Activated B cell treated with CpG ODN at 0.5 μM for 24 hours (primary cell): ENCODE data around the gene MIX23. TPM values are rescaled to one million over a fixed set of nuclear protein-coding genes. Genes with fewer than 3 reads are reported as not detected.

Experiments used
- ATAC-seq: fragments of 200-7000 bp; cut with Tn5 transposase; one replicate; pipeline ENCODE4 v1.10.0; 2021; ENCODE audit warnings: low read depth, mild to moderate bottlenecking, moderate library complexity
- CTCF ChIA-PET: fragments of 350-600 bp; sonication (Branson Sonifier 250); formaldehyde crosslinking; loops from one replicate; lab custom pipeline; 2021; ENCODE audit warnings: antibody characterized with exemption; lab: Charles Lee
- POLR2A ChIA-PET: fragments of 350-600 bp; sonication (Branson Sonifier 250); formaldehyde crosslinking; loops from one replicate; lab custom pipeline; 2021; ENCODE audit warnings: antibody characterized with exemption; lab: Charles Lee
- DNase-seq: peaks from one replicate; pipeline ENCODE4 v3.0.0; 2022
- H3K27ac Mint-ChIP-seq: one replicate; pipeline ENCODE4 v1.8.0; 2020; ENCODE audit warnings: mixed read lengths
- H3K27me3 Mint-ChIP-seq: one replicate; pipeline ENCODE4 v1.8.0; 2021; ENCODE audit warnings: mixed read lengths
- H3K36me3 Mint-ChIP-seq: one replicate; pipeline ENCODE4 v1.8.0; 2021; ENCODE audit warnings: low read depth, mixed read lengths
- H3K4me1 Mint-ChIP-seq: one replicate; pipeline ENCODE4 v1.8.0; 2021; ENCODE audit warnings: mixed read lengths
- H3K4me3 Mint-ChIP-seq: one replicate; pipeline ENCODE4 v1.8.0; 2020; ENCODE audit warnings: mild to moderate bottlenecking, mixed read lengths
- H3K9me3 Mint-ChIP-seq: one replicate; pipeline ENCODE4 v1.8.0; 2020; ENCODE audit warnings: mixed read lengths
- intact Hi-C: fragments of 100-400 bp; cut with micrococcal nuclease; formaldehyde crosslinking; loops from one replicate; pipeline ENCODE4 v1.15.1; 2024
- total RNA-seq: library from RNA; stranded (reverse); gene quantifications from 2 replicates; pipeline ENCODE4 v1.2.3, GENCODE V29; 2022
- TF ChIP-seq, protein P1 (sequence below): fragments of 200-600 bp; IDR thresholded peaks from one replicate; pipeline ENCODE4 v1.8.0; 2022; ENCODE audit warnings: antibody characterized with exemption, mild to moderate bottlenecking

Gene MIX23
- total RNA-seq, 1 donor from 2014 or later = 49.1 TPM

DNA sequence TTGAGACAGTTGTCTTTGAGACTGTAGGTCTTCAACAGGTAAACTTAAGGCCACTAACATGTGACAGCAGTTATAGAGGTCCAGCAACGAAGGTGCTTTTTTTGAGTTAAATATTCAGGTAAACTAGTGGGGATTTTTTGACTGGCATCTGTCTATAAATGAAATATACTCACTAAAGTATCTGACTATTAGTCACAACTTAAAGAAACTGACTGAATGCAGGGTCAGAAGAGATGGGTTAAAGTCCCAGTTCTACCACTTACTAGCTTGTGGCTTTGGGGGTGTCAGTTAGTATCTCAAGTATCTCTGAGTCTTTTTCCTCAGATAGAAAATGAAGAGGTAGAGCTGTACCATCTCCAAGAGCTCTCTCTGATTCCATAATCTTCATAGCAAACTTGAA is 18.0 kb downstream of the MIX23 start:
- no peak overlapping the region for H3K27ac Mint-ChIP-seq
- intact Hi-C loops = no loop called here
- no peak for DNase-seq
- ChIA-PET POLR2A (interaction anchor here (2.3 kb wide), 1 partner anchor 18 kb away, joined by 6 read pairs; the partner anchor contains the start of gene MIX23), CTCF (no interaction called here)
- ATAC-seq = no peak
- no peaks in the 10 kb centered on the region for H3K27me3 Mint-ChIP-seq
- no peaks in the 10 kb centered on the region for H3K9me3 Mint-ChIP-seq
- peaks cover 74% of the 10 kb centered on the region for H3K36me3 Mint-ChIP-seq
- TF ChIP-seq, protein P1, sequence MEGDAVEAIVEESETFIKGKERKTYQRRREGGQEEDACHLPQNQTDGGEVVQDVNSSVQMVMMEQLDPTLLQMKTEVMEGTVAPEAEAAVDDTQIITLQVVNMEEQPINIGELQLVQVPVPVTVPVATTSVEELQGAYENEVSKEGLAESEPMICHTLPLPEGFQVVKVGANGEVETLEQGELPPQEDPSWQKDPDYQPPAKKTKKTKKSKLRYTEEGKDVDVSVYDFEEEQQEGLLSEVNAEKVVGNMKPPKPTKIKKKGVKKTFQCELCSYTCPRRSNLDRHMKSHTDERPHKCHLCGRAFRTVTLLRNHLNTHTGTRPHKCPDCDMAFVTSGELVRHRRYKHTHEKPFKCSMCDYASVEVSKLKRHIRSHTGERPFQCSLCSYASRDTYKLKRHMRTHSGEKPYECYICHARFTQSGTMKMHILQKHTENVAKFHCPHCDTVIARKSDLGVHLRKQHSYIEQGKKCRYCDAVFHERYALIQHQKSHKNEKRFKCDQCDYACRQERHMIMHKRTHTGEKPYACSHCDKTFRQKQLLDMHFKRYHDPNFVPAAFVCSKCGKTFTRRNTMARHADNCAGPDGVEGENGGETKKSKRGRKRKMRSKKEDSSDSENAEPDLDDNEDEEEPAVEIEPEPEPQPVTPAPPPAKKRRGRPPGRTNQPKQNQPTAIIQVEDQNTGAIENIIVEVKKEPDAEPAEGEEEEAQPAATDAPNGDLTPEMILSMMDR = no peak
- no peak overlapping the region for H3K4me3 Mint-ChIP-seq
- no peaks in the 10 kb centered on the region for H3K4me1 Mint-ChIP-seq

DNA sequence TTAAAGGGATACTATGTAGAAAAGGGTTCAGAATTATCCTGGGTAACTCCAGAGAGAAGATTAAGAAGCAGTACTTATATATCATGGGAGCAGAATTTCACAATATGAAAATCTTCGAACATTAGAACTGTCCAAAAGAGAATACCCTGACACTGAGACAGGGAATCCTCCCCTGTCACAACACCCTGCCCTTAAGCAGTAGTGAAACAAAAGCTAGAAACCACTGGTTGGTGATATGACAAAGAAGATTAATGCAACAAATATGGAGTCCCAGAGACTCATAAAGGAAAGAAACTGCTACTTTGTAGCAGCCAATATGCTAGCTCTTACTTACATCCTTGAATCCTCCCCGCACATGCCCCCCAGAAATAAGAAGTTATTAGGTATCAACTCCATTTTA is 18.5 kb downstream of the MIX23 start:
- no peaks in the 10 kb centered on the region for H3K9me3 Mint-ChIP-seq
- intact Hi-C loops = no loop called here
- ATAC-seq (no peak), DNase-seq (no peak)
- ChIA-PET CTCF (no interaction called here), POLR2A (interaction anchor here (2.3 kb wide), 1 partner anchor 18 kb away, joined by 6 read pairs; the partner anchor contains the start of gene MIX23)
- H3K4me3 Mint-ChIP-seq = no peak overlapping the region
- no peaks in the 10 kb centered on the region for H3K4me1 Mint-ChIP-seq
- TF ChIP-seq, protein P1 = no peak
- H3K27me3 Mint-ChIP-seq = no peaks in the 10 kb centered on the region
- H3K27ac Mint-ChIP-seq = no peak overlapping the region
- H3K36me3 Mint-ChIP-seq = peaks cover 74% of the 10 kb centered on the region

DNA sequence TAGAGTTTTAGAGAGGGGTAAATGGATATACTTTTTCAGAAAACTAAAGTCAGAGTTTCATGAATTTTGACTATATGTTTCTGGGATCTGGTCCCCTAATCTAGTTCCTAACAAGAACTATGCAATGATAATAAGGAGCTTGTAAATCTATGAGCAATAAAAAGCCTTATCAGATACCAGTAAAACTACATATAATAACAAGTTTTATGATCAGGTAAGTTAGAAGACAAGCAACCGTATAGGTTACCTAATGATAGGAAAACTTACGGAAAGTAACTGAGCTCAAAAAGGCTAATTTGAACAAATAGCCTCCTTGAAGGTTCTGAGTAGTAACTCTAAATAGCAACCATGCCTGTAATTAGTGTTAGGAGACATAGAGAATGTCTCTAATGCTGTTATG is 21.0 kb downstream of the MIX23 start:
- Mint-ChIP-seq H3K9me3 (no peaks in the 10 kb centered on the region), H3K27ac (no peak overlapping the region), H3K4me1 (no peaks in the 10 kb centered on the region), H3K27me3 (no peaks in the 10 kb centered on the region), H3K36me3 (peaks cover 77% of the 10 kb centered on the region), H3K4me3 (no peak overlapping the region)
- ChIA-PET CTCF (no interaction called here), POLR2A (no interaction called here)
- ATAC-seq (no peak), DNase-seq (no peak)
- TF ChIP-seq, protein P1 = no peak
- intact Hi-C loops = no loop called here

DNA sequence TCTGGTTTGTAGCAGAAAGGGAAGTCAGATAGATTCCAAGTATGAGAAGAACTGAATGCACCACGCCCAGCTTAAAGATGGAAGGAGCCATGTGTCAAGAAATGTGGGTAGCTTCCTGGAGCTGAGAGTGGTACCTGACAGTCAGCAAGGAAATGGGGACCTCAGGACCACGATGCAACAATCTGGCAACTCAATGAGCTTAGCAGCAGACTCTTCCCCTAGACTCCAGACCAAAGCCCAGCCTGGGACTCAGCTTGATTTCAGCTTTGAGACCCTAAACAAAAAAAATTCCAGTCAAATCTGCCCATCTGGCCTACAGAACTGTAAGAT is 24.4 kb downstream of the MIX23 start:
- H3K4me1 Mint-ChIP-seq = no peaks in the 10 kb centered on the region
- peaks cover 46% of the 10 kb centered on the region for H3K36me3 Mint-ChIP-seq
- TF ChIP-seq, protein P1 = no peak
- no peak overlapping the region for H3K4me3 Mint-ChIP-seq
- DNase-seq (no peak), ATAC-seq (no peak)
- ChIA-PET CTCF (interaction anchor here (1.0 to 1.7 kb wide), 3 partner anchors 34 to 812 kb away, joined by 3 to 5 read pairs (median 3); partner anchors contain the start of gene POLQ), POLR2A (no interaction called here)
- H3K27ac Mint-ChIP-seq = no peak overlapping the region
- H3K27me3 Mint-ChIP-seq = no peaks in the 10 kb centered on the region
- intact Hi-C loops = no loop called here
- H3K9me3 Mint-ChIP-seq = no peaks in the 10 kb centered on the region

DNA sequence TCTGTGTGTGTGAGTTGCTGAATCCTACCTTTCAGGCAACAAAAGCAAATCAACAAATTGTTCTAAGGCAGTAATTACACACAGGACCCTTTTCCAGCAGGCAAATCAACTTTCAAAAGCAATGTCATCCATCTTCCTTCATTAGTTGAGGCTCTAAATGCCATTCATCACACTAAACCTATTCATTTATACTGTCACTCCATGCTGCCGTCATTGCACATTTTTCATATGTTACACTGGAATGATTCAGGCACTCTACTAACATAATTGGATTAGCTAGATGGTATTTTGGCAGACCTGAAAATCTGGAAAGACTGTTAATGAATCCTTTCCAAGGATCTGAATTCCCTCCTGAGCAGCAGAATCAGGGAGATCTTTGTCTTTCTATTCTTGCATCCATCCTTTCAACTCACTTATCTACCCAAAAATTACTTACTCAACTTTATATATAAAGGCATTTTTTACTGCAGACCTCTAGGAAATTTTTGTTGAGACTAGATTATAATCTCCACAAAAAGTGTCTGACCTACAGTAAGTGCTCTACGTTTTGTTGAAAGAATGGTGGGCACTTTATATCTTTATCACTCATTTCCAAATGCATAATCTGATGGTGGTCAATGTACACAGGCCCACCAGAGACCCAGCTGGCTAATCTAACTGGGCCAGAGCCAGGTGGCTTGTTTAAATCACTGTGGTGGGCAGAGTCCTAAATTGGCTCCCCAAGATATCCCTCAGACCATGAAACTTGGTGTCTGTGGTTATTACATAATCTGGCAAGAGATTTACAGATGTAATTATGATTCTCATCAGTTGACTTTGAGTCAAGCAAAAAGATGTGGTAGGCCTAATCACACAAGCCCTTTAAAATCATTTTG is 25.0 kb downstream of the MIX23 start:
- TF ChIP-seq, protein P1 = no peak
- ChIA-PET CTCF (interaction anchor here (1.0 to 1.7 kb wide), 3 partner anchors 35 to 812 kb away, joined by 3 to 5 read pairs (median 3); partner anchors contain the start of gene POLQ), POLR2A (no interaction called here)
- Mint-ChIP-seq H3K36me3 (peaks cover 40% of the 10 kb centered on the region), H3K27ac (no peak overlapping the region), H3K4me3 (no peak overlapping the region), H3K4me1 (no peaks in the 10 kb centered on the region), H3K9me3 (no peaks in the 10 kb centered on the region), H3K27me3 (no peaks in the 10 kb centered on the region)
- intact Hi-C loops = no loop called here
- ATAC-seq = no peak
- DNase-seq = no peak
